ENCODE measurements around the gene MRPL11. TPM values are rescaled to one million over a fixed set of nuclear protein-coding genes. Genes with fewer than 3 reads are reported as not detected.

The MRPL11 gene
- total RNA-seq, 5 donors from 2014 or later (not counting 1 experiment from before 2014, with no cell fraction given): 23.5 to 29.4 (median 27.2) TPM

- H3K27ac ChIP-seq (ENCODE audit: low read length): no peak overlapping the region
- H3K36me3 ChIP-seq (ENCODE audit: control insufficient read depth in 2 of 2, extremely low read depth in 1 of 2, insufficient read depth in 1 of 2, low read length in 1 of 2): peaks cover 0 to 6% of the 10 kb centered on the region in 2 donors
- no peak overlapping the region for H3K27ac Mint-ChIP-seq
- ChIA-PET POLR2A (no interaction called here), CTCF (interaction anchor here in 1 of 2 donors (0.5 kb wide), 1 partner anchor 328 kb away, joined by 4 read pairs; no protein-coding TSS in a partner anchor)
- WGBS (ENCODE audit: insufficient coverage): 90% methylated on average over 15 of the region's 20 CpGs
- no peak overlapping the region for H3K4me3 ChIP-seq (ENCODE audit: control insufficient read depth in 1 of 2, extremely low read depth in 1 of 2, low read length in 1 of 2)
- no peaks in the 10 kb centered on the region for H3K9me3 ChIP-seq
- peaks cover 8% of the 10 kb centered on the region for H3K36me3 Mint-ChIP-seq
- peaks cover 3 to 11% (median 8%) of the 10 kb centered on the region in 3 donors for H3K4me1 Mint-ChIP-seq
- peaks cover 0 to under 1% of the 10 kb centered on the region in 2 experiments for H3K4me1 ChIP-seq (ENCODE audit: control insufficient read depth in 1 of 2, extremely low read depth in 1 of 2, insufficient read depth in 2 of 2, low read length in 2 of 2)
- no peaks in the 10 kb centered on the region for H3K27me3 Mint-ChIP-seq
- ATAC-seq (replicated peaks in 1 of 4) (no peak), DNase-seq (no peak)
- H3K9me3 Mint-ChIP-seq: no peaks in the 10 kb centered on the region
- H3K4me3 Mint-ChIP-seq: no peak overlapping the region
- no peaks in the 10 kb centered on the region for H3K27me3 ChIP-seq (replicated peaks in 1 of 2; ENCODE audit: control insufficient read depth in 2 of 2, extremely low read depth in 1 of 2, insufficient read depth in 2 of 2, low read length in 1 of 2)
Measured at GRCh38 chr11:66473608-66474515, 35.2 kb upstream of the MRPL11 start.

DNA sequence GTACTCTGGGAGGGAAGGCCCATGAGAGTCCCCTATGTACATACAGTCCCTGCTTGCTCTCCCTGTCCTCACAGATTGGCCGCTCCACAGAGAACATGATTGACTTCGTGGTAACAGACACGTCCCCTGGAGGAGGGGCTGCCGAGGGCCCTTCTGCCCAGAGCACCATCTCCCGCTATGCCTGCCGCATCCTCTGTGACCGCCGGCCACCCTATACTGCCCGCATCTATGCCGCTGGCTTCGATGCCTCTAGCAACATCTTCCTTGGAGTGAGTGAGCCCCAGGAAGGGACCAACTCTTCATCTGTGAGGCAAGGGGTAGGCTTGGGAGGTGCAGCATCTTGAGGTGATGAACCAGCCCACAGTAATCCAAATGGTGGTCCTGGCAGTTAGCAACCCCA is 34.5 kb upstream of the MRPL11 start:
- Mint-ChIP-seq H3K27me3 (no peaks in the 10 kb centered on the region), H3K4me1 (peaks cover 4 to 13% (median 10%) of the 10 kb centered on the region in 3 donors), H3K4me3 (no peak overlapping the region), H3K27ac (no peak overlapping the region), H3K36me3 (peaks cover 8% of the 10 kb centered on the region), H3K9me3 (no peaks in the 10 kb centered on the region)
- no peaks in the 10 kb centered on the region for H3K9me3 ChIP-seq
- POLR2A ChIA-PET: no interaction called here
- no peak overlapping the region for H3K4me3 ChIP-seq (ENCODE audit: control insufficient read depth in 1 of 2, extremely low read depth in 1 of 2, low read length in 1 of 2)
- ATAC-seq (replicated peaks in 1 of 4) (no peak), DNase-seq (no peak)
- CTCF ChIA-PET: no interaction called here
- no peak overlapping the region for H3K27ac ChIP-seq (ENCODE audit: low read length)
- H3K4me1 ChIP-seq (ENCODE audit: control insufficient read depth in 1 of 2, extremely low read depth in 1 of 2, insufficient read depth in 2 of 2, low read length in 2 of 2): peaks cover 0 to under 1% of the 10 kb centered on the region in 2 experiments
- 98% methylated on average over 11 of the region's 11 CpGs for WGBS (ENCODE audit: insufficient coverage)
- H3K27me3 ChIP-seq (replicated peaks in 1 of 2; ENCODE audit: control insufficient read depth in 2 of 2, extremely low read depth in 1 of 2, insufficient read depth in 2 of 2, low read length in 1 of 2): no peaks in the 10 kb centered on the region
- H3K36me3 ChIP-seq (ENCODE audit: control insufficient read depth in 2 of 2, extremely low read depth in 1 of 2, insufficient read depth in 1 of 2, low read length in 1 of 2): peaks cover 0 to 6% of the 10 kb centered on the region in 2 donors

DNA sequence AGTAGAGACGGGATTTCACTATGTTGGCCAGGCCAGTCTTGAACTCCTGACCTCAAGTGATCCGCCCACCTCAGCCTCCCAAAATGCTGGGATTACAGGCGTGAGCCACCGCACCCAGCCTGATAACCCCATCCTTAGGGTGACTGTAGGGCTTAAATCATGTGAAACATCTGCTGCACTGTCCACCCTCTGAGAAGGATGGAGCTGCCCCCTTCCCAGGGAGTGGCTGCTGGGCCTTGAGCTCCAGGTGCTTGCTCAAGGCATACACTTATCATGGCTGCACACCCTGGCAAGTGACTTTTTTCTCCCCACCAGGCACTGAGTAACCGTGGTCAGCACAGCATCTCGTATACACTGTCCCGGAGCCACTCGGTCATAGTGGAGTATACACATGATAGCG is 33.4 kb upstream of the MRPL11 start:
- Mint-ChIP-seq H3K4me3 (no peak overlapping the region), H3K27me3 (no peaks in the 10 kb centered on the region), H3K27ac (no peak overlapping the region), H3K9me3 (no peaks in the 10 kb centered on the region), H3K36me3 (peaks cover 8% of the 10 kb centered on the region), H3K4me1 (peaks cover 13 to 16% (median 13%) of the 10 kb centered on the region in 3 donors)
- ATAC-seq (replicated peaks in 1 of 4) (no peak), DNase-seq (no peak)
- Histone ChIP-seq H3K4me3 (ENCODE audit: control insufficient read depth in 1 of 2, extremely low read depth in 1 of 2, low read length in 1 of 2) (no peak overlapping the region), H3K9me3 (no peaks in the 10 kb centered on the region), H3K36me3 (ENCODE audit: control insufficient read depth in 2 of 2, extremely low read depth in 1 of 2, insufficient read depth in 1 of 2, low read length in 1 of 2) (peaks cover 0 to 6% of the 10 kb centered on the region in 2 donors), H3K27me3 (replicated peaks in 1 of 2; ENCODE audit: control insufficient read depth in 2 of 2, extremely low read depth in 1 of 2, insufficient read depth in 2 of 2, low read length in 1 of 2) (no peaks in the 10 kb centered on the region), H3K4me1 (ENCODE audit: control insufficient read depth in 1 of 2, extremely low read depth in 1 of 2, insufficient read depth in 2 of 2, low read length in 2 of 2) (peaks cover 4 to 11% of the 10 kb centered on the region in 2 experiments), H3K27ac (ENCODE audit: low read length) (no peak overlapping the region)
- WGBS (ENCODE audit: insufficient coverage): 95% methylated on average over 8 of the region's 9 CpGs
- CTCF ChIA-PET: interaction anchor here in 1 of 2 donors (0.7 kb wide), 1 partner anchor 95 kb away, joined by 5 read pairs; no protein-coding TSS in a partner anchor
- POLR2A ChIA-PET: interaction anchor here in 1 of 2 donors (0.6 kb wide), 1 partner anchor 37 kb away, joined by 3 read pairs; no protein-coding TSS in a partner anchor

GRCh38 chr11:66471142-66471541 is 32.5 kb upstream of the MRPL11 start:
- ATAC-seq (replicated peaks in 1 of 4) (no peak), DNase-seq (no peak)
- Histone ChIP-seq H3K4me3 (ENCODE audit: control insufficient read depth in 1 of 2, extremely low read depth in 1 of 2, low read length in 1 of 2) (no peak overlapping the region), H3K4me1 (ENCODE audit: control insufficient read depth in 1 of 2, extremely low read depth in 1 of 2, insufficient read depth in 2 of 2, low read length in 2 of 2) (peaks cover 4 to 16% of the 10 kb centered on the region in 2 experiments), H3K36me3 (ENCODE audit: control insufficient read depth in 2 of 2, extremely low read depth in 1 of 2, insufficient read depth in 1 of 2, low read length in 1 of 2) (peaks cover 0 to 6% of the 10 kb centered on the region in 2 donors), H3K27ac (ENCODE audit: low read length) (no peak overlapping the region), H3K27me3 (replicated peaks in 1 of 2; ENCODE audit: control insufficient read depth in 2 of 2, extremely low read depth in 1 of 2, insufficient read depth in 2 of 2, low read length in 1 of 2) (no peaks in the 10 kb centered on the region), H3K9me3 (no peaks in the 10 kb centered on the region)
- H3K4me1 Mint-ChIP-seq: peaks cover 15 to 20% (median 15%) of the 10 kb centered on the region in 3 donors
- H3K9me3 Mint-ChIP-seq: no peaks in the 10 kb centered on the region
- H3K27me3 Mint-ChIP-seq: no peaks in the 10 kb centered on the region
- WGBS (ENCODE audit: insufficient coverage): 95% methylated on average over 16 of the region's 16 CpGs
- H3K27ac Mint-ChIP-seq: no peak overlapping the region
- H3K4me3 Mint-ChIP-seq: no peak overlapping the region
- peaks cover 8% of the 10 kb centered on the region for H3K36me3 Mint-ChIP-seq
- ChIA-PET POLR2A (interaction anchor here in 1 of 2 donors (0.6 kb wide), 2 partner anchors 16 to 36 kb away, joined by 3 to 7 read pairs; no protein-coding TSS in a partner anchor), CTCF (interaction anchor here in 1 of 2 donors (0.7 kb wide), 1 partner anchor 94 kb away, joined by 5 read pairs; no protein-coding TSS in a partner anchor)

DNA sequence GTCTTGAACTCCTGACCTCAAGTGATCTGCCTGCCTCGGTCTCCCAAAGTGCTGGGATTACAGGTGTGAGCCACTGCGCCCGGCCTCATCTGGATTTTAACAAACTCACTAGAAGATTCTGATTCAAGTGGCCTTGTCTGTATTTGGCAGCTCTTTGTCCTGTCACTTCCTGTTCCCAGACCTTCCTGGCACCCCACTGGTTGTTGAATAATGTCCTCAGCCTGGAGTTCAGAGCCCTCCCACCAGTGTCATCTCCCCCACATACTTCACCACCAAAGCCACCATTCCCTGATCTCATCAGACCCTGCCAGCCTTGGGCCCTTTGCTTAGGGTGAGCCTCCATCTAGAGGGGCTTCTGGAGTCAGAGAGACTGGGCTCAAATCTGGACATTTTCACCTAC is 31.4 kb upstream of the MRPL11 start:
- ATAC-seq (replicated peaks in 1 of 4): no peak
- peak overlapping the region in 1 of 3 donors; percentile 56 for H3K4me3 Mint-ChIP-seq
- H3K9me3 Mint-ChIP-seq: no peaks in the 10 kb centered on the region
- Histone ChIP-seq H3K27me3 (replicated peaks in 1 of 2; ENCODE audit: control insufficient read depth in 2 of 2, extremely low read depth in 1 of 2, insufficient read depth in 2 of 2, low read length in 1 of 2) (no peaks in the 10 kb centered on the region), H3K4me1 (ENCODE audit: control insufficient read depth in 1 of 2, extremely low read depth in 1 of 2, insufficient read depth in 2 of 2, low read length in 2 of 2) (peaks cover 7 to 24% of the 10 kb centered on the region in 2 experiments), H3K9me3 (no peaks in the 10 kb centered on the region), H3K27ac (ENCODE audit: low read length) (no peak overlapping the region), H3K4me3 (ENCODE audit: control insufficient read depth in 1 of 2, extremely low read depth in 1 of 2, low read length in 1 of 2) (no peak overlapping the region), H3K36me3 (ENCODE audit: control insufficient read depth in 2 of 2, extremely low read depth in 1 of 2, insufficient read depth in 1 of 2, low read length in 1 of 2) (peaks cover 0 to 6% of the 10 kb centered on the region in 2 donors)
- H3K27ac Mint-ChIP-seq: no peak overlapping the region
- CTCF ChIA-PET: no interaction called here
- 86% methylated on average over 3 of the region's 3 CpGs for WGBS (ENCODE audit: insufficient coverage)
- no peaks in the 10 kb centered on the region for H3K27me3 Mint-ChIP-seq
- H3K4me1 Mint-ChIP-seq: peaks cover 20 to 30% (median 25%) of the 10 kb centered on the region in 3 donors
- no peak for DNase-seq
- peaks cover 8% of the 10 kb centered on the region for H3K36me3 Mint-ChIP-seq
- POLR2A ChIA-PET: interaction anchor here in 1 of 2 donors (0.7 kb wide), 1 partner anchor 127 kb away, joined by 3 read pairs; no protein-coding TSS in a partner anchor

- no peaks in the 10 kb centered on the region for H3K9me3 ChIP-seq
- WGBS (ENCODE audit: insufficient coverage): no CpG with 5 or more reads among the region's 1 CpG
- H3K27me3 Mint-ChIP-seq: no peaks in the 10 kb centered on the region
- peaks cover 8% of the 10 kb centered on the region for H3K36me3 Mint-ChIP-seq
- no peak overlapping the region for H3K4me3 Mint-ChIP-seq
- peaks cover 7 to 24% of the 10 kb centered on the region in 2 experiments for H3K4me1 ChIP-seq (ENCODE audit: control insufficient read depth in 1 of 2, extremely low read depth in 1 of 2, insufficient read depth in 2 of 2, low read length in 2 of 2)
- no peaks in the 10 kb centered on the region for H3K9me3 Mint-ChIP-seq
- H3K27me3 ChIP-seq (replicated peaks in 1 of 2; ENCODE audit: control insufficient read depth in 2 of 2, extremely low read depth in 1 of 2, insufficient read depth in 2 of 2, low read length in 1 of 2): no peaks in the 10 kb centered on the region
- no peak for DNase-seq
- H3K36me3 ChIP-seq (ENCODE audit: control insufficient read depth in 2 of 2, extremely low read depth in 1 of 2, insufficient read depth in 1 of 2, low read length in 1 of 2): peaks cover 0 to 6% of the 10 kb centered on the region in 2 donors
- ChIA-PET POLR2A (interaction anchor here in 1 of 2 donors (0.5 to 0.7 kb wide), 4 partner anchors 16 to 1433 kb away, joined by 3 to 4 read pairs (median 3); no protein-coding TSS in a partner anchor), CTCF (interaction anchor here (0.7 to 1.0 kb wide), 3 partner anchors 35 to 48 kb away, joined by 3 read pairs; no protein-coding TSS in a partner anchor)
- no peak overlapping the region for H3K4me3 ChIP-seq (ENCODE audit: control insufficient read depth in 1 of 2, extremely low read depth in 1 of 2, low read length in 1 of 2)
- ATAC-seq (replicated peaks in 1 of 4): no peak
- peaks cover 20 to 30% (median 25%) of the 10 kb centered on the region in 3 donors for H3K4me1 Mint-ChIP-seq
- H3K27ac ChIP-seq (ENCODE audit: low read length): no peak overlapping the region
- H3K27ac Mint-ChIP-seq: no peak overlapping the region
Measured at GRCh38 chr11:66469441-66469840, 30.8 kb upstream of the MRPL11 start.

Measured in T-cell (primary cell).